Fibroblast of lung (primary cell): ENCODE results near the gene HCN1.

Experiments used
- CTCF ChIP-seq, 2 donors: IDR thresholded peaks in 1 of 2; conservative IDR thresholded peaks in 1 of 2; 1 replicate in 1 of 2; 2 replicates in 1 of 2; pipeline ENCODE4 v1.5.1; 2011 to 2012; ENCODE audit warnings: low read length in 2 of 2, control low read depth in 1 of 2, inconsistent platforms in 1 of 2, low read depth in 1 of 2, mild to moderate bottlenecking in 1 of 2
- EZH2 ChIP-seq: IDR thresholded peaks from 2 replicates; pipeline ENCODE4 v1.5.1; 2012; ENCODE audit warnings: low read length, control low read depth, mild to moderate bottlenecking; ENCODE audit errors: missing control alignments

- TF ChIP-seq CTCF (conservative IDR thresholded peaks at IDR 0.05 in 1 of 2, IDR thresholded peaks at IDR 0.05 in 1 of 2; ENCODE audit: low read depth in 1 of 2, low read length in 2 of 2) (no peak), EZH2 (no peak)
Measured at GRCh38 chr5:45741110-45741509, 44.9 kb upstream of the HCN1 start.
